Fibroblast of upper back skin (primary cell): ENCODE measurements around the gene HTR1A.

Experiments
- DNase-seq: peaks from one replicate; pipeline ENCODE4 v3.0.0-alpha.2; 2013

Gene HTR1A

GRCh38 chr5:63962279-63962678 is at the start of gene HTR1A:
Gene HTR1A (minus strand): TSS chr5:63962445. CDS start chr5:63961719, 726 bp downstream.
- no peak for DNase-seq

GRCh38 chr5:64003966-64004365 is 41.7 kb upstream of the HTR1A start:
- DNase-seq = no peak

- DNase-seq = no peak
Measured at GRCh38 chr5:64000096-64000495, 37.9 kb upstream of the HTR1A start.

GRCh38 chr5:63987053-63987452 is 24.8 kb upstream of the HTR1A start:
- DNase-seq = no peak

- no peak for DNase-seq
Measured at GRCh38 chr5:63981864-63982263, 19.6 kb upstream of the HTR1A start.

GRCh38 chr5:63963926-63964325 is 1.7 kb upstream of the HTR1A start:
- DNase-seq = no peak

GRCh38 chr5:63963080-63963735 is 963 bp upstream of the HTR1A start:
- peak; percentile 66 for DNase-seq

GRCh38 chr5:63961598-63962161 is 565 bp downstream of the HTR1A start:
- DNase-seq = no peak

GRCh38 chr5:63961125-63961597 is 1.1 kb downstream of the HTR1A start:
- no peak for DNase-seq

- no peak for DNase-seq
Measured at GRCh38 chr5:63960646-63961045, 1.6 kb downstream of the HTR1A start.

- no peak for DNase-seq
Measured at GRCh38 chr5:63959177-63959982, 2.9 kb downstream of the HTR1A start.

GRCh38 chr5:63958654-63959053 is 3.6 kb downstream of the HTR1A start:
- DNase-seq = no peak

GRCh38 chr5:63957617-63958016 is 4.6 kb downstream of the HTR1A start:
- DNase-seq = no peak

GRCh38 chr5:63953217-63953616 is 9.0 kb downstream of the HTR1A start:
- DNase-seq = no peak

- no peak for DNase-seq
Measured at GRCh38 chr5:63935103-63935502, 27.1 kb downstream of the HTR1A start.

GRCh38 chr5:63931836-63932235 is 30.4 kb downstream of the HTR1A start:
- DNase-seq = no peak

- no peak for DNase-seq
Measured at GRCh38 chr5:63928451-63928850, 33.8 kb downstream of the HTR1A start.

GRCh38 chr5:63923914-63924313 is 38.3 kb downstream of the HTR1A start:
- DNase-seq = no peak

GRCh38 chr5:63919763-63920478 is 42.3 kb downstream of the HTR1A start:
- DNase-seq = no peak

GRCh38 chr5:63916786-63917185 is 45.5 kb downstream of the HTR1A start:
- peak; percentile 37 for DNase-seq

GRCh38 chr5:63911871-63912270 is 50.4 kb downstream of the HTR1A start:
- no peak for DNase-seq
